HEK293 (cell line): Measurements from ENCODE around the gene ITPR2.

ENCODE experiments used
- YY1 ChIP-seq: fragments of 450-650 bp; formaldehyde crosslinking; IDR thresholded peaks from 2 replicates; pipeline ENCODE4 v1.5.1; 2018; ENCODE audit warnings: missing biosample characterization, missing genetic modification characterization
- ZNF521 ChIP-seq: fragments of 450-650 bp; formaldehyde crosslinking; IDR thresholded peaks from 2 replicates; pipeline ENCODE4 v1.5.1; 2017; ENCODE audit warnings: missing biosample characterization, mild to moderate bottlenecking, missing genetic modification characterization
- ZNF623 ChIP-seq: fragments of 450-650 bp; formaldehyde crosslinking; IDR thresholded peaks from 2 replicates; pipeline ENCODE4 v1.5.1; 2016; ENCODE audit warnings: missing biosample characterization, missing genetic modification characterization
- TF ChIP-seq, protein P1 (sequence below): fragments of 450-650 bp; formaldehyde crosslinking; IDR thresholded peaks from 2 replicates; pipeline ENCODE4 v1.5.1; 2016; ENCODE audit warnings: missing biosample characterization, missing genetic modification characterization

DNA sequence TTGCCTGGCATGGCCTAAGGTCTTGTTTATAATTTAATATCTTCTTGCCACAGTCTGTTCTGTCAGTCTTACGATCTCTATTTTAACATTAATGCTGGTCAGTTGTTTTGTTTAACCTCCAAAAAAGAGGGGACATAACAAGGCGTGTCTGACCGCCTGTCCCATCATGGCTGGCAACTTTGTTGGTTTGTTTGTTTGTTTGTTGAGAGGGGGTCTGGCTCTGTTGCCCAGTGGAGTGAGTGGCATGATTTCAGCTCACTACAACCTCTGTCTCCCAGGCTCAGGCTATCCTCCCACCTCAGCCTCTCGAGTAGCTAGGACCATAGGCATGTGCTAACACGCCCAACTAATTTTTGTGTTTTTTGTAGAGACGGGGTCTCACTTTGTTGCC is 36.1 kb upstream of the ITPR2 start:
- TF ChIP-seq ZNF521 (tag by site-specific recombination) (no peak), YY1 (tag by site-specific recombination) (no peak), ZNF623 (no peak)
- TF ChIP-seq, protein P1, sequence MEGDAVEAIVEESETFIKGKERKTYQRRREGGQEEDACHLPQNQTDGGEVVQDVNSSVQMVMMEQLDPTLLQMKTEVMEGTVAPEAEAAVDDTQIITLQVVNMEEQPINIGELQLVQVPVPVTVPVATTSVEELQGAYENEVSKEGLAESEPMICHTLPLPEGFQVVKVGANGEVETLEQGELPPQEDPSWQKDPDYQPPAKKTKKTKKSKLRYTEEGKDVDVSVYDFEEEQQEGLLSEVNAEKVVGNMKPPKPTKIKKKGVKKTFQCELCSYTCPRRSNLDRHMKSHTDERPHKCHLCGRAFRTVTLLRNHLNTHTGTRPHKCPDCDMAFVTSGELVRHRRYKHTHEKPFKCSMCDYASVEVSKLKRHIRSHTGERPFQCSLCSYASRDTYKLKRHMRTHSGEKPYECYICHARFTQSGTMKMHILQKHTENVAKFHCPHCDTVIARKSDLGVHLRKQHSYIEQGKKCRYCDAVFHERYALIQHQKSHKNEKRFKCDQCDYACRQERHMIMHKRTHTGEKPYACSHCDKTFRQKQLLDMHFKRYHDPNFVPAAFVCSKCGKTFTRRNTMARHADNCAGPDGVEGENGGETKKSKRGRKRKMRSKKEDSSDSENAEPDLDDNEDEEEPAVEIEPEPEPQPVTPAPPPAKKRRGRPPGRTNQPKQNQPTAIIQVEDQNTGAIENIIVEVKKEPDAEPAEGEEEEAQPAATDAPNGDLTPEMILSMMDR (tag by site-specific recombination) = no peak
